ENCODE measurements around the gene RBM6.
"Not testable (repeated sequence)": the region's sequence is repeated elsewhere in the genome, so short reads cannot be mapped to it uniquely, and the experiment has no call there.

The RBM6 gene

GRCh38 chr3:50015918-50016317, 76.0 kb downstream of the RBM6 start:
- H3K27me3 ChIP-seq (replicated peaks in 2 of 5; ENCODE audit: control insufficient read depth in 4 of 5, insufficient read depth in 5 of 5, low read length in 4 of 5): no peaks in the 10 kb centered on the region
- peaks cover 0 to 2% (median 0%) of the 10 kb centered on the region in 5 experiments for H3K9me3 ChIP-seq (ENCODE audit: control extremely low read depth in 1 of 5, control insufficient read depth in 4 of 5, insufficient read depth in 2 of 5, low read depth in 1 of 5, low read length in 4 of 5)
- H3K4me1 ChIP-seq (ENCODE audit: control extremely low read depth in 1 of 4, control insufficient read depth in 4 of 4, insufficient read depth in 4 of 4, low read length in 3 of 4): no peaks in the 10 kb centered on the region
- no CpG with 5 or more reads among the region's 4 CpGs for WGBS (ENCODE audit: insufficient coverage)
- ChIA-PET POLR2A (interaction anchor here (0.5 kb wide), 1 partner anchor 63 kb away, joined by 7 read pairs; no protein-coding TSS in a partner anchor), CTCF (no interaction called here)
- no peak overlapping the region for H3K27ac ChIP-seq (ENCODE audit: insufficient read depth in 1 of 2, low read depth in 1 of 2, low read length in 2 of 2, poor library complexity in 1 of 2, severe bottlenecking in 2 of 2)
- no peak overlapping the region for H3K4me3 ChIP-seq (ENCODE audit: control insufficient read depth in 1 of 7, extremely low read depth in 1 of 7, insufficient read depth in 4 of 7, low read depth in 2 of 7, low read length in 6 of 7)
- DNase-seq: no peak
- H3K36me3 ChIP-seq (ENCODE audit: control insufficient read depth in 4 of 4, insufficient read depth in 4 of 4, low read length in 3 of 4): peaks cover 14 to 39% (median 28%) of the 10 kb centered on the region in 4 experiments

- no peaks in the 10 kb centered on the region for H3K27me3 ChIP-seq (replicated peaks in 2 of 5; ENCODE audit: control insufficient read depth in 4 of 5, insufficient read depth in 5 of 5, low read length in 4 of 5)
- ChIA-PET CTCF (no interaction called here), POLR2A (no interaction called here)
- peaks cover 6 to 26% (median 15%) of the 10 kb centered on the region in 4 experiments for H3K36me3 ChIP-seq (ENCODE audit: control insufficient read depth in 4 of 4, insufficient read depth in 4 of 4, low read length in 3 of 4)
- WGBS (ENCODE audit: insufficient coverage): 100% methylated on average over 1 of the region's 1 CpG
- DNase-seq: no peak
- H3K4me3 ChIP-seq (ENCODE audit: control insufficient read depth in 1 of 7, extremely low read depth in 1 of 7, insufficient read depth in 4 of 7, low read depth in 2 of 7, low read length in 6 of 7): no peak overlapping the region
- no peaks in the 10 kb centered on the region for H3K9me3 ChIP-seq (ENCODE audit: control extremely low read depth in 1 of 5, control insufficient read depth in 4 of 5, insufficient read depth in 2 of 5, low read depth in 1 of 5, low read length in 4 of 5)
- no peaks in the 10 kb centered on the region for H3K4me1 ChIP-seq (ENCODE audit: control extremely low read depth in 1 of 4, control insufficient read depth in 4 of 4, insufficient read depth in 4 of 4, low read length in 3 of 4)
- H3K27ac ChIP-seq (ENCODE audit: insufficient read depth in 1 of 2, low read depth in 1 of 2, low read length in 2 of 2, poor library complexity in 1 of 2, severe bottlenecking in 2 of 2): no peak overlapping the region
Measured at GRCh38 chr3:50028346-50028745, 88.4 kb downstream of the RBM6 start.

GRCh38 chr3:50031201-50031600, 91.3 kb downstream of the RBM6 start:
- H3K4me3 ChIP-seq (ENCODE audit: control insufficient read depth in 1 of 7, extremely low read depth in 1 of 7, insufficient read depth in 4 of 7, low read depth in 2 of 7, low read length in 6 of 7); H3K27me3 ChIP-seq (replicated peaks in 2 of 5; ENCODE audit: control insufficient read depth in 4 of 5, insufficient read depth in 5 of 5, low read length in 4 of 5); H3K4me1 ChIP-seq (ENCODE audit: control extremely low read depth in 1 of 4, control insufficient read depth in 4 of 4, insufficient read depth in 4 of 4, low read length in 3 of 4); H3K9me3 ChIP-seq (ENCODE audit: control extremely low read depth in 1 of 5, control insufficient read depth in 4 of 5, insufficient read depth in 2 of 5, low read depth in 1 of 5, low read length in 4 of 5); CTCF ChIA-PET; POLR2A ChIA-PET; H3K27ac ChIP-seq (ENCODE audit: insufficient read depth in 1 of 2, low read depth in 1 of 2, low read length in 2 of 2, poor library complexity in 1 of 2, severe bottlenecking in 2 of 2); DNase-seq: not testable (repeated sequence)
- peaks cover 3 to 16% (median 12%) of the 10 kb centered on the region in 4 experiments for H3K36me3 ChIP-seq (ENCODE audit: control insufficient read depth in 4 of 4, insufficient read depth in 4 of 4, low read length in 3 of 4)
- whole genome bisulfite sequencing (ENCODE audit: insufficient coverage): 100% methylated on average over 4 of the region's 5 CpGs

GRCh38 chr3:50044976-50045375, 105.0 kb downstream of the RBM6 start:
- no CpG with 5 or more reads among the region's 1 CpG for WGBS (ENCODE audit: insufficient coverage)
- DNase-seq: no peak
- peaks cover 0 to 5% (median 1%) of the 10 kb centered on the region in 4 experiments for H3K4me1 ChIP-seq (ENCODE audit: control extremely low read depth in 1 of 4, control insufficient read depth in 4 of 4, insufficient read depth in 4 of 4, low read length in 3 of 4)
- no peak overlapping the region for H3K27ac ChIP-seq (ENCODE audit: insufficient read depth in 1 of 2, low read depth in 1 of 2, low read length in 2 of 2, poor library complexity in 1 of 2, severe bottlenecking in 2 of 2)
- H3K9me3 ChIP-seq (ENCODE audit: control extremely low read depth in 1 of 5, control insufficient read depth in 4 of 5, insufficient read depth in 2 of 5, low read depth in 1 of 5, low read length in 4 of 5): no peaks in the 10 kb centered on the region
- ChIA-PET CTCF (interaction anchor here (1.0 kb wide), 1 partner anchor 9 kb away, joined by 3 read pairs; no protein-coding TSS in a partner anchor), POLR2A (no interaction called here)
- H3K36me3 ChIP-seq (ENCODE audit: control insufficient read depth in 4 of 4, insufficient read depth in 4 of 4, low read length in 3 of 4): peaks cover 11 to 34% (median 20%) of the 10 kb centered on the region in 4 experiments
- no peak overlapping the region for H3K4me3 ChIP-seq (ENCODE audit: control insufficient read depth in 1 of 7, extremely low read depth in 1 of 7, insufficient read depth in 4 of 7, low read depth in 2 of 7, low read length in 6 of 7)
- no peaks in the 10 kb centered on the region for H3K27me3 ChIP-seq (replicated peaks in 2 of 5; ENCODE audit: control insufficient read depth in 4 of 5, insufficient read depth in 5 of 5, low read length in 4 of 5)

GRCh38 chr3:50047426-50047825, 107.5 kb downstream of the RBM6 start:
- ChIA-PET CTCF (no interaction called here), POLR2A (no interaction called here)
- no CpG with 5 or more reads among the region's 4 CpGs for WGBS (ENCODE audit: insufficient coverage)
- Histone ChIP-seq H3K27me3 (replicated peaks in 2 of 5; ENCODE audit: control insufficient read depth in 4 of 5, insufficient read depth in 5 of 5, low read length in 4 of 5) (no peaks in the 10 kb centered on the region), H3K4me3 (ENCODE audit: control insufficient read depth in 1 of 7, extremely low read depth in 1 of 7, insufficient read depth in 4 of 7, low read depth in 2 of 7, low read length in 6 of 7) (no peak overlapping the region), H3K36me3 (ENCODE audit: control insufficient read depth in 4 of 4, insufficient read depth in 4 of 4, low read length in 3 of 4) (peaks cover 15 to 40% (median 19%) of the 10 kb centered on the region in 4 experiments), H3K4me1 (ENCODE audit: control extremely low read depth in 1 of 4, control insufficient read depth in 4 of 4, insufficient read depth in 4 of 4, low read length in 3 of 4) (peaks cover 3 to 10% (median 6%) of the 10 kb centered on the region in 4 experiments), H3K27ac (ENCODE audit: insufficient read depth in 1 of 2, low read depth in 1 of 2, low read length in 2 of 2, poor library complexity in 1 of 2, severe bottlenecking in 2 of 2) (no peak overlapping the region), H3K9me3 (ENCODE audit: control extremely low read depth in 1 of 5, control insufficient read depth in 4 of 5, insufficient read depth in 2 of 5, low read depth in 1 of 5, low read length in 4 of 5) (no peaks in the 10 kb centered on the region)
- DNase-seq: no peak

GRCh38 chr3:50050361-50050760, 110.4 kb downstream of the RBM6 start:
- CTCF ChIA-PET: no interaction called here
- Histone ChIP-seq H3K4me3 (ENCODE audit: control insufficient read depth in 1 of 7, extremely low read depth in 1 of 7, insufficient read depth in 4 of 7, low read depth in 2 of 7, low read length in 6 of 7) (no peak overlapping the region), H3K36me3 (ENCODE audit: control insufficient read depth in 4 of 4, insufficient read depth in 4 of 4, low read length in 3 of 4) (peaks cover 12 to 62% (median 31%) of the 10 kb centered on the region in 4 experiments), H3K9me3 (ENCODE audit: control extremely low read depth in 1 of 5, control insufficient read depth in 4 of 5, insufficient read depth in 2 of 5, low read depth in 1 of 5, low read length in 4 of 5) (no peaks in the 10 kb centered on the region), H3K4me1 (ENCODE audit: control extremely low read depth in 1 of 4, control insufficient read depth in 4 of 4, insufficient read depth in 4 of 4, low read length in 3 of 4) (peaks cover 3 to 10% (median 6%) of the 10 kb centered on the region in 4 experiments), H3K27me3 (replicated peaks in 2 of 5; ENCODE audit: control insufficient read depth in 4 of 5, insufficient read depth in 5 of 5, low read length in 4 of 5) (no peaks in the 10 kb centered on the region), H3K27ac (ENCODE audit: insufficient read depth in 1 of 2, low read depth in 1 of 2, low read length in 2 of 2, poor library complexity in 1 of 2, severe bottlenecking in 2 of 2) (no peak overlapping the region)
- POLR2A ChIA-PET: no interaction called here
- peak in 2 of 3 donors; percentile 64 to 74 for DNase-seq

GRCh38 chr3:50057756-50058155, 117.8 kb downstream of the RBM6 start:
- ChIA-PET POLR2A (no interaction called here), CTCF (no interaction called here)
- Histone ChIP-seq H3K4me3 (ENCODE audit: control insufficient read depth in 1 of 7, extremely low read depth in 1 of 7, insufficient read depth in 4 of 7, low read depth in 2 of 7, low read length in 6 of 7) (no peak overlapping the region), H3K4me1 (ENCODE audit: control extremely low read depth in 1 of 4, control insufficient read depth in 4 of 4, insufficient read depth in 4 of 4, low read length in 3 of 4) (no peaks in the 10 kb centered on the region), H3K36me3 (ENCODE audit: control insufficient read depth in 4 of 4, insufficient read depth in 4 of 4, low read length in 3 of 4) (peaks cover 16 to 73% (median 57%) of the 10 kb centered on the region in 4 experiments), H3K9me3 (ENCODE audit: control extremely low read depth in 1 of 5, control insufficient read depth in 4 of 5, insufficient read depth in 2 of 5, low read depth in 1 of 5, low read length in 4 of 5) (no peaks in the 10 kb centered on the region), H3K27ac (ENCODE audit: insufficient read depth in 1 of 2, low read depth in 1 of 2, low read length in 2 of 2, poor library complexity in 1 of 2, severe bottlenecking in 2 of 2) (no peak overlapping the region), H3K27me3 (replicated peaks in 2 of 5; ENCODE audit: control insufficient read depth in 4 of 5, insufficient read depth in 5 of 5, low read length in 4 of 5) (no peaks in the 10 kb centered on the region)
- DNase-seq: no peak
- 100% methylated on average over 5 of the region's 6 CpGs for WGBS (ENCODE audit: insufficient coverage)
